Astrocyte (in vitro differentiated cells and primary cell): ENCODE data around the gene CALML6.

Experiments
- EZH2 ChIP-seq: IDR thresholded peaks from 2 replicates; pipeline ENCODE4 v1.6.1; 2012; ENCODE audit warnings: mild to moderate bottlenecking, low read length, inconsistent platforms; ENCODE audit not compliant: insufficient read depth
- TF ChIP-seq, protein P1 (sequence below): IDR thresholded peaks from 2 replicates; pipeline ENCODE4 v1.5.1; 2011; ENCODE audit warnings: low read depth, mild to moderate bottlenecking, inconsistent platforms, low read length, moderate library complexity; ENCODE audit not compliant: insufficient read depth

DNA sequence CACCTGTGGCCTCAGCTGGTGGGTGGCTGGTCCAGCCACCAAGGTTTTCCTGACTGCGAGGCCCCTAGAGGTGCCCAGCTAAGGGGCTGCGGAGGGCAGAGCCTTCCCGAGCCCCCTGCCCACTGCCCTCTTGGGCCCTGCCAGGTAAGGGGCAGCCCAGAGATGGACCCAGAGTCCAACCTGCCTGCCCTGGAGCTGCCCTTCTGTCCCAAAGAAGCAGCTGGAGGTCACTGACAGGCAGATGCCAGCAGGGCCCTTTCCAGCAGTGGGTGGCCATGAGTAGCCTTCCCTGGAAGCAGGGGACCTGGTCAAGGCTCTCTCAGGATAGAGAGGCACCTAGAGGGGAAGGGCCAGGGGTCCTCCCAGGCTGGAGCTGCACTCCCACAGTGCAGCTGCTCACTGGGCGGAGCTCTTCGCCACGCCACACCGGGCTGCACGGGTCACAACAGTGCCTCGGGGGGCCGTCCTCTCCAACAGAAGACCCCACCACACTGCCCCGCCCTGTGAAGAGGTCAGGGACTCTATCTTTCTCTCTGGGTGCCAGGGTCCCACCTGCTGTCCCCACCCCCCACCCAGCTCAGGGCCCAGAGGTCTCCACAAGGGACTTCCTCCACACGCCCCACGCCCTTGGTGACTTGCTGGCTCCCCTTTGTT is 13.3 kb upstream of the CALML6 start:
- TF ChIP-seq, protein P1, sequence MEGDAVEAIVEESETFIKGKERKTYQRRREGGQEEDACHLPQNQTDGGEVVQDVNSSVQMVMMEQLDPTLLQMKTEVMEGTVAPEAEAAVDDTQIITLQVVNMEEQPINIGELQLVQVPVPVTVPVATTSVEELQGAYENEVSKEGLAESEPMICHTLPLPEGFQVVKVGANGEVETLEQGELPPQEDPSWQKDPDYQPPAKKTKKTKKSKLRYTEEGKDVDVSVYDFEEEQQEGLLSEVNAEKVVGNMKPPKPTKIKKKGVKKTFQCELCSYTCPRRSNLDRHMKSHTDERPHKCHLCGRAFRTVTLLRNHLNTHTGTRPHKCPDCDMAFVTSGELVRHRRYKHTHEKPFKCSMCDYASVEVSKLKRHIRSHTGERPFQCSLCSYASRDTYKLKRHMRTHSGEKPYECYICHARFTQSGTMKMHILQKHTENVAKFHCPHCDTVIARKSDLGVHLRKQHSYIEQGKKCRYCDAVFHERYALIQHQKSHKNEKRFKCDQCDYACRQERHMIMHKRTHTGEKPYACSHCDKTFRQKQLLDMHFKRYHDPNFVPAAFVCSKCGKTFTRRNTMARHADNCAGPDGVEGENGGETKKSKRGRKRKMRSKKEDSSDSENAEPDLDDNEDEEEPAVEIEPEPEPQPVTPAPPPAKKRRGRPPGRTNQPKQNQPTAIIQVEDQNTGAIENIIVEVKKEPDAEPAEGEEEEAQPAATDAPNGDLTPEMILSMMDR, result no peak
- no peak for TF ChIP-seq EZH2
